ENCODE measurements around the gene CLDN24.

The CLDN24 gene

GRCh38 chr4:183360161-183360919 is 38.1 kb upstream of the CLDN24 start:
- no peak overlapping the region for H3K4me3 ChIP-seq (ENCODE audit: low read depth, low read length)
- TF ChIP-seq, protein P1, sequence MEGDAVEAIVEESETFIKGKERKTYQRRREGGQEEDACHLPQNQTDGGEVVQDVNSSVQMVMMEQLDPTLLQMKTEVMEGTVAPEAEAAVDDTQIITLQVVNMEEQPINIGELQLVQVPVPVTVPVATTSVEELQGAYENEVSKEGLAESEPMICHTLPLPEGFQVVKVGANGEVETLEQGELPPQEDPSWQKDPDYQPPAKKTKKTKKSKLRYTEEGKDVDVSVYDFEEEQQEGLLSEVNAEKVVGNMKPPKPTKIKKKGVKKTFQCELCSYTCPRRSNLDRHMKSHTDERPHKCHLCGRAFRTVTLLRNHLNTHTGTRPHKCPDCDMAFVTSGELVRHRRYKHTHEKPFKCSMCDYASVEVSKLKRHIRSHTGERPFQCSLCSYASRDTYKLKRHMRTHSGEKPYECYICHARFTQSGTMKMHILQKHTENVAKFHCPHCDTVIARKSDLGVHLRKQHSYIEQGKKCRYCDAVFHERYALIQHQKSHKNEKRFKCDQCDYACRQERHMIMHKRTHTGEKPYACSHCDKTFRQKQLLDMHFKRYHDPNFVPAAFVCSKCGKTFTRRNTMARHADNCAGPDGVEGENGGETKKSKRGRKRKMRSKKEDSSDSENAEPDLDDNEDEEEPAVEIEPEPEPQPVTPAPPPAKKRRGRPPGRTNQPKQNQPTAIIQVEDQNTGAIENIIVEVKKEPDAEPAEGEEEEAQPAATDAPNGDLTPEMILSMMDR (IDR thresholded peaks at IDR 0.05; ENCODE audit: low read depth, low read length): no peak

GRCh38 chr4:183358215-183358755 is 36.1 kb upstream of the CLDN24 start:
- H3K4me3 ChIP-seq (ENCODE audit: low read depth, low read length): no peak overlapping the region
- TF ChIP-seq, protein P1 (IDR thresholded peaks at IDR 0.05; ENCODE audit: low read depth, low read length): no peak

DNA sequence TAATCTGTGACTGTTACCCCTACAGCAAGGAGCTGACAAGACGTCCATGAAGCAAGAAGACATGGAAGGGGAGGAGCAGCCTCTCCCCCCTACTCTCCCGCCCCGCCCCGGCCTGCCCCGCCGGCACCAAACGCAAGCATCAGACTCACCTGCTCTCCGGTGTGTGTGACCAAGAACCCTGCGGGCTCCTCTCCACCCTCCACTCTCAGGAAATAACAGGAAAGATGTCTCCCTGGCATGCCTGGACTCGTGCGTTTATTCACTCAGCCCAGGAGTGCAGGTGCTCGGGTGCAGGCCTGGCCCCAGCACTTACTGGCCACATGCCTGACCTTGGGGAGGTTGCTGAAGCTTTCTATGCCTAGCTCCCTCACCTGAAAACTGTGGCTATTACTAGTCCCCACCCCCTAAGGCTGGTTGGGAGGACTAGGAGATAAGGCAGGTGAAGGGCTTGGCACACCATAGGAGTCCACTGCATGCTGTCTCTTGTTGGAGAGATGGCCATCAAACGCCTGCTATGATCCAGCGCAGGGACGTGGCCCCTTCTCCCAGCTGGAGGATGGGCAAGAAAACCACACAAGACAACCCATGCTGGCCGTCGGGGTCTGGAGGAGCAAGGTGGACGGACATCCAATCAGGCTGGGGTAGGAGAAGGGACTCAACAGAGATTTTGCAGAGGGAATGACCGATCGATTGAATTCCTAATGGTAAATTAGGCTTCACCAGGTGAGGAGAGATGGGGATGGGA is 34.9 kb upstream of the CLDN24 start:
- H3K4me3 ChIP-seq (ENCODE audit: low read depth, low read length): no peak overlapping the region
- TF ChIP-seq, protein P1 (IDR thresholded peaks at IDR 0.05; ENCODE audit: low read depth, low read length): no peak

- TF ChIP-seq, protein P1 (IDR thresholded peaks at IDR 0.05; ENCODE audit: low read depth, low read length): no peak
- no peak overlapping the region for H3K4me3 ChIP-seq (ENCODE audit: low read depth, low read length)
Observed at GRCh38 chr4:183356173-183356830, 34.1 kb upstream of the CLDN24 start.

DNA sequence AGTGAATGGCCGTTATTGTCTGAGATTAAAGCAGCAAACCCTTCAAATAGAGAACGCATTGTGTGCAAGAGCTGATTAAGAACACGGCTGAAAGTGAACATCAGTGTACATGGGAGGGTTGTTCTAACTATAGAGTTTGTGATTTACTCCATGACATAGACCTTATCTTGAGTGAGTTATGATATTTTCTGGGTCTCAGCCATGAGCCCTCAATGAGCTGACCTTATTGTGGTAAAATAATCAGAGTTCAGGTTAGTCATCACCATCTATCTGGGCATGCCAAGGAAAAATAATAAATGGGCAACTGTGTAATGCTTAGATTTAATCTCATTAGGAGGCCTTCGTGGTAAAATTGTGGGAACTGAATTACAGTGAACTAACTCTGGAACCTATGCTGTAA is 33.2 kb upstream of the CLDN24 start:
- TF ChIP-seq, protein P1 (IDR thresholded peaks at IDR 0.05; ENCODE audit: low read depth, low read length): no peak
- no peak overlapping the region for H3K4me3 ChIP-seq (ENCODE audit: low read depth, low read length)

- TF ChIP-seq, protein P1 (IDR thresholded peaks at IDR 0.05; ENCODE audit: low read depth, low read length): no peak
Observed at GRCh38 chr4:183354219-183354618, 32.0 kb upstream of the CLDN24 start.

More at GRCh38 chr4:183354219-183354618, 32.0 kb upstream of the CLDN24 start:
- no peak overlapping the region for H3K4me3 ChIP-seq (ENCODE audit: low read depth, low read length)

Measured in WI38 (cell line).